ENCODE results near the gene INPP5B.
"Not testable (repeated sequence)": the region's sequence is repeated elsewhere in the genome, so short reads cannot be mapped to it uniquely, and the experiment has no call there.

The INPP5B gene

GRCh38 chr1:37910886-37911285 lies 36.0 kb downstream of the INPP5B start:
- not testable (repeated sequence) for DNase-seq

GRCh38 chr1:37908531-37908930 lies 38.3 kb downstream of the INPP5B start:
- DNase-seq: not testable (repeated sequence)

GRCh38 chr1:37907416-37908125 lies 39.3 kb downstream of the INPP5B start:
- not testable (repeated sequence) for DNase-seq

- not testable (repeated sequence) for DNase-seq
These were observed 40.3 kb downstream of the INPP5B start for GRCh38 chr1:37906591-37906990.

GRCh38 chr1:37905727-37906126 lies 41.1 kb downstream of the INPP5B start:
- no peak for DNase-seq

GRCh38 chr1:37903921-37904320 lies 42.9 kb downstream of the INPP5B start:
- DNase-seq: not testable (repeated sequence)

- DNase-seq: no peak
These were observed 43.9 kb downstream of the INPP5B start for GRCh38 chr1:37902983-37903382.

GRCh38 chr1:37901893-37902225 lies 45.0 kb downstream of the INPP5B start:
- no peak for DNase-seq

GRCh38 chr1:37901191-37901892 lies 45.5 kb downstream of the INPP5B start:
- no peak for DNase-seq

- DNase-seq: not testable (repeated sequence)
These were observed 49.3 kb downstream of the INPP5B start for GRCh38 chr1:37897563-37897962.

- DNase-seq: no peak
These were observed 53.2 kb downstream of the INPP5B start for GRCh38 chr1:37893673-37894072.

- DNase-seq: no peak
These were observed 54.5 kb downstream of the INPP5B start for GRCh38 chr1:37892151-37893047.

- peak; percentile 55 for DNase-seq
These were observed 56.4 kb downstream of the INPP5B start for GRCh38 chr1:37890378-37891014.

- DNase-seq: no peak
These were observed 58.7 kb downstream of the INPP5B start for GRCh38 chr1:37888022-37888700.

- no peak for DNase-seq
These were observed 62.7 kb downstream of the INPP5B start for GRCh38 chr1:37884145-37884544.

- no peak for DNase-seq
These were observed 63.2 kb downstream of the INPP5B start for GRCh38 chr1:37883671-37884070.

GRCh38 chr1:37879865-37880264 lies 67.0 kb downstream of the INPP5B start:
- DNase-seq: no peak

- DNase-seq: no peak
These were observed 68.8 kb downstream of the INPP5B start for GRCh38 chr1:37878071-37878470.

- DNase-seq: no peak
These were observed 71.0 kb downstream of the INPP5B start for GRCh38 chr1:37875833-37876232.

GRCh38 chr1:37872692-37873091 lies 74.2 kb downstream of the INPP5B start:
- no peak for DNase-seq

- no peak for DNase-seq
These were observed 78.4 kb downstream of the INPP5B start for GRCh38 chr1:37868466-37868865.

- DNase-seq: no peak
These were observed 79.1 kb downstream of the INPP5B start for GRCh38 chr1:37867784-37868183.
